OCI-LY7 (cell line): Measurements from ENCODE around the gene KLF18. TPM values are rescaled to one million over a fixed set of nuclear protein-coding genes. Genes with fewer than 3 reads are reported as not detected.

Source experiments
- Bru-seq: library from RNA; stranded (reverse); fragments of 400-500 nt; gene quantifications from one replicate; lab custom pipeline; 2021; lab: Mats Ljungman, UMichigan
- BruChase-seq, 2 experiments: library from RNA; stranded (reverse); fragments of 400-500 nt; gene quantifications; one replicate each; lab custom pipeline; 2021; lab: Mats Ljungman, UMichigan
- BruUV-seq: library from RNA; stranded (reverse); fragments of 400-500 nt; replicated peaks from 2 replicates; lab custom pipeline; 2021; lab: Mats Ljungman, UMichigan
- CTCF ChIA-PET: fragments of 300-600 bp; sonication (Branson Sonifier 250); formaldehyde crosslinking; loops from one replicate; lab custom pipeline; 2022; ENCODE audit warnings: antibody characterized with exemption; ENCODE audit not compliant: unreplicated experiment; lab: Charles Lee
- POLR2A ChIA-PET: fragments of 300-600 bp; sonication (Branson Sonifier 250); formaldehyde crosslinking; loops from one replicate; lab custom pipeline; 2022; ENCODE audit warnings: antibody characterized with exemption; lab: Charles Lee
- DNase-seq: peaks from one replicate; pipeline ENCODE4 v3.0.0-alpha.2; 2015; ENCODE audit warnings: low spot score
- H2AFZ ChIP-seq: fragments of 200-600 bp; sonication (generic), shearing (Covaris generic); 2 replicates; pipeline ENCODE4 v1.6.1; 2014; ENCODE audit warnings: mild to moderate bottlenecking, antibody characterized with exemption, low read length, moderate library complexity
- H3K27ac ChIP-seq: fragments of 200-600 bp; sonication (generic); 2 replicates; pipeline ENCODE4 v1.5.1; 2014; ENCODE audit warnings: mixed run types, low read depth, mild to moderate bottlenecking, moderate library complexity, low read length, inconsistent platforms; ENCODE audit not compliant: poor library complexity, severe bottlenecking
- H3K36me3 ChIP-seq: fragments of 200-600 bp; sonication (generic); 2 replicates; pipeline ENCODE4 v1.6.1; 2014; ENCODE audit warnings: mild to moderate bottlenecking, antibody characterized with exemption, low read length, moderate library complexity, mixed read lengths; ENCODE audit not compliant: insufficient read depth
- H3K4me1 ChIP-seq: fragments of 200-600 bp; sonication (generic); 2 replicates; pipeline ENCODE4 v1.5.1; 2014; ENCODE audit warnings: mild to moderate bottlenecking, low read length; ENCODE audit not compliant: insufficient read depth, poor library complexity, severe bottlenecking
- H3K4me2 ChIP-seq: fragments of 200-600 bp; sonication (generic); 2 replicates; pipeline ENCODE4 v1.6.1; 2014; ENCODE audit warnings: mild to moderate bottlenecking, low read length
- H3K4me3 ChIP-seq: fragments of 200-600 bp; sonication (generic); 2 replicates; pipeline ENCODE4 v1.5.1; 2014; ENCODE audit warnings: mild to moderate bottlenecking, low read depth, low read length; ENCODE audit not compliant: poor library complexity, severe bottlenecking
- H3K79me2 ChIP-seq: fragments of 200-600 bp; sonication (generic); 2 replicates; pipeline ENCODE4 v1.6.1; 2016; ENCODE audit warnings: low read depth, mild to moderate bottlenecking, low read length, moderate library complexity, mixed read lengths; ENCODE audit not compliant: insufficient read depth
- H3K9me2 ChIP-seq: fragments of 200-600 bp; sonication (generic); 2 replicates; pipeline ENCODE4 v1.6.1; 2016; ENCODE audit warnings: mild to moderate bottlenecking, low read length, mixed read lengths; ENCODE audit not compliant: insufficient read depth
- H3K9me3 ChIP-seq: fragments of 200-600 bp; sonication (generic); 2 replicates; pipeline ENCODE4 v1.6.1; 2014; ENCODE audit warnings: mild to moderate bottlenecking, mixed run types, low read length, mixed read lengths
- H4K20me1 ChIP-seq: fragments of 200-600 bp; sonication (generic); 2 replicates; pipeline ENCODE4 v1.6.1; 2014; ENCODE audit warnings: mild to moderate bottlenecking, antibody characterized with exemption, low read length, moderate library complexity, mixed read lengths; ENCODE audit not compliant: insufficient read depth
- EZH2phosphoT487 ChIP-seq: fragments of 200-600 bp; sonication (generic); IDR thresholded peaks from 2 replicates; pipeline ENCODE4 v1.6.1; 2018; ENCODE audit warnings: low read depth, borderline replicate concordance, mild to moderate bottlenecking, mixed run types, antibody characterized with exemption, low read length, moderate library complexity, mixed read lengths
- intact Hi-C: fragments of 100-400 bp; cut with micrococcal nuclease; formaldehyde crosslinking; loops from one replicate; pipeline ENCODE4 v1.10.0; 2022; ENCODE audit not compliant: unreplicated experiment
- long read RNA-seq: library from polyadenylated mRNA; stranded (forward); transcript quantifications from one replicate; pipeline ENCODE4 v2.0.0, GENCODE V29; 2022
- total RNA-seq, 2 experiments: library from RNA; depleted of rRNA in 1 of 2; stranded (reverse); fragments of >200 nt in 1 of 2; shearing (Covaris generic) in 1 of 2; gene quantifications; 2 replicates each; pipeline ENCODE4 v1.2.3, GENCODE V29; 2014 to 2022
- TF ChIP-seq, protein P1 (sequence below): fragments of 200-600 bp; sonication (generic); conservative IDR thresholded peaks from 2 replicates; pipeline ENCODE4 v1.5.1; 2014; ENCODE audit warnings: mild to moderate bottlenecking, antibody characterized with exemption, low read length, moderate library complexity, mixed read lengths

KLF18 gene
- total RNA-seq (2014; rRNA removed; shearing (Covaris generic)), result not detected in 2 replicates
- not detected in 2 replicates for total RNA-seq (2022)
- Bru-seq, nascent RNA, result not detected
- BruChase-seq, experiment 1, labeled RNA remaining after a 6-hour chase, result not detected
- not detected for BruChase-seq, experiment 2, labeled RNA remaining after a 2-hour chase
- long read RNA-seq, result 0 reads

DNA sequence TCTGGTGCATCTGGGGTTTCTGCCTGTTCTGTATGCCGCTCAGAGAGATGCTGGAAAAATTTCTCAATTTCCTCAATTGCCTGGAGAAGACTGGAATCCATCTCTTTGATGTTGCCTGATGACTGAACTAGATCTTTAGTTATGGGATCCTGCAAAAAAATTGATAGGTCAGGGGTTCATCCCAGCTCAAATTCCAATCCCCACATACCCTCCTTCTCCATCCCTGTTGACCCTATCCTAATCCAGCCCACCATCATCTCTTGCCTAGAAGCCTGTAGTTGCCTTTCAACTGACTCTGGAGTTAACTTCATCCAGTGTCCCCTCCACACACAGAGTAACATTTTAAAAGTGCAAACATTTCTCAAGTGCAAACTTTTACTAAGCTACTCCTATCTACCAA is at the start of gene KLF18:
Gene KLF18 (minus strand): TSS at position 101 of the 400 bp plus-strand sequence. CDS start 0 bp downstream, at position 101.
- intact Hi-C loops, result no loop called here
- H2AFZ ChIP-seq, result no peak within 1 kb of the TSS
- H3K36me3 ChIP-seq, result no peaks in the 10 kb centered on the region
- no peaks in the 10 kb centered on the region for H3K9me2 ChIP-seq
- no peak within 1 kb of the TSS for H3K4me3 ChIP-seq
- no peak within 1 kb of the TSS for H3K4me2 ChIP-seq
- ChIA-PET POLR2A (no interaction called here), CTCF (no interaction called here)
- no peaks in the 10 kb centered on the region for H4K20me1 ChIP-seq
- no TSS peak for BruUV-seq
- TF ChIP-seq, protein P1, sequence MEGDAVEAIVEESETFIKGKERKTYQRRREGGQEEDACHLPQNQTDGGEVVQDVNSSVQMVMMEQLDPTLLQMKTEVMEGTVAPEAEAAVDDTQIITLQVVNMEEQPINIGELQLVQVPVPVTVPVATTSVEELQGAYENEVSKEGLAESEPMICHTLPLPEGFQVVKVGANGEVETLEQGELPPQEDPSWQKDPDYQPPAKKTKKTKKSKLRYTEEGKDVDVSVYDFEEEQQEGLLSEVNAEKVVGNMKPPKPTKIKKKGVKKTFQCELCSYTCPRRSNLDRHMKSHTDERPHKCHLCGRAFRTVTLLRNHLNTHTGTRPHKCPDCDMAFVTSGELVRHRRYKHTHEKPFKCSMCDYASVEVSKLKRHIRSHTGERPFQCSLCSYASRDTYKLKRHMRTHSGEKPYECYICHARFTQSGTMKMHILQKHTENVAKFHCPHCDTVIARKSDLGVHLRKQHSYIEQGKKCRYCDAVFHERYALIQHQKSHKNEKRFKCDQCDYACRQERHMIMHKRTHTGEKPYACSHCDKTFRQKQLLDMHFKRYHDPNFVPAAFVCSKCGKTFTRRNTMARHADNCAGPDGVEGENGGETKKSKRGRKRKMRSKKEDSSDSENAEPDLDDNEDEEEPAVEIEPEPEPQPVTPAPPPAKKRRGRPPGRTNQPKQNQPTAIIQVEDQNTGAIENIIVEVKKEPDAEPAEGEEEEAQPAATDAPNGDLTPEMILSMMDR, result no peak
- no peak for TF ChIP-seq EZH2phosphoT487
- no peak within 1 kb of the TSS for H3K27ac ChIP-seq
- no peaks in the 10 kb centered on the region for H3K4me1 ChIP-seq
- H3K79me2 ChIP-seq, result no peaks in the 10 kb centered on the region
- peaks cover 12% of the 10 kb centered on the region; the same call in 1 of the 2 replicates for H3K9me3 ChIP-seq
- no peak for DNase-seq

DNA sequence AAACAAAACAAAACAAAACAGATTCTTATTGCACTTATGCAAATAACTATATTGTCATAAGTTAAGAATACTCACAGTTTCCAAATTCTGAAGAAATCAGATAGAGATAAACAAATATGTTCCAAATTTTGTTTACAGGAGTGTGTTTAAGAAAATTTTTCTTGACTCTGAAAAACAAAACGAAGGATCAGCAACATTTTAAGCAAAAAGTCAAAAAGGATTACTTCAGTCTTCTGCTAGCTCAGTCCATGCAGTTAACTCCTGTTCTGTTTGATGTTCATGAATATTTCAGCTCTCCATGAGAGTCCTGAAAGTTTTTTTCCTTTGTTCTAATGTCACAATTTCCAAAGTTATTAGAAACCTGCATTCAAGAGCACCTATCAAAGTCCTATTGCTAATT is 33.2 kb upstream of the KLF18 start:
- intact Hi-C loops, result no loop called here
- no peak overlapping the region for H3K27ac ChIP-seq
- H4K20me1 ChIP-seq, result no peaks in the 10 kb centered on the region
- H3K9me2 ChIP-seq, result no peaks in the 10 kb centered on the region
- H3K4me3 ChIP-seq, result no peak overlapping the region
- peaks cover 24% of the 10 kb centered on the region for H3K9me3 ChIP-seq
- CTCF ChIA-PET, result no interaction called here
- POLR2A ChIA-PET, result no interaction called here
- H3K4me2 ChIP-seq, result no peak overlapping the region
- H2AFZ ChIP-seq, result no peak overlapping the region
- TF ChIP-seq, protein P1, result no peak
- TF ChIP-seq EZH2phosphoT487, result no peak
- H3K79me2 ChIP-seq, result no peaks in the 10 kb centered on the region
- H3K4me1 ChIP-seq, result no peaks in the 10 kb centered on the region
- DNase-seq, result peak; percentile 3
- no TSS peak for BruUV-seq
- no peaks in the 10 kb centered on the region for H3K36me3 ChIP-seq

DNA sequence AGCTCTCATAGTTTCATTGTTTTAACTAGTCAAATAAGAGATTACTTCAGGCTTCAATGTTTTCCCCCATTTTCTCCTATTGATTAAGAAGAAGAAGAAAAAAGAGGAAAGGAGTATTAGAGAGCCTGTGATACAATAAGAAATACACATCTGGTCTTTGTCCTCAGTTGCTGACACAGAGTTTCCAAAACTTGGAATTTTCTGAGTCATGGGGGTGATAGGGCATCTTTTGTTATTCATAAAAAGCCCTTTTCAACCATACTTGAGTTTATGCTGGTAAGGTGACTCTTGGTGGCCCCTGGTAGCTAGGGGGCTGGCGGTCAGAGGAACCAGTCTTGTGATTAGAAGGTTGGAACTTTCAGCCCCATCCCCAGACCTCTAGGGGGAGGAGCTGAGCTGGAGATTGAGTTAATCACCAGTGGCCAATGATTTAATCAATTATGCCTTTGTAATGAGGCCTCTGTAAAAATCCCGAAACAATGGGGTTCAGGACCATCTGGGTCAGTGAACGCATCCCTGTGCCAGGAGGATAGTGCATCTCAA is 28.9 kb upstream of the KLF18 start:
- POLR2A ChIA-PET, result interaction anchor here (0.5 kb wide), 1 partner anchor 1630 kb away, joined by 4 read pairs; no protein-coding TSS in a partner anchor
- Histone ChIP-seq H3K4me2 (no peak overlapping the region), H3K9me2 (no peaks in the 10 kb centered on the region), H3K36me3 (no peaks in the 10 kb centered on the region), H3K27ac (no peak overlapping the region), H3K4me3 (no peak overlapping the region), H2AFZ (no peak overlapping the region), H3K79me2 (no peaks in the 10 kb centered on the region), H3K4me1 (no peaks in the 10 kb centered on the region), H3K9me3 (peaks cover 16% of the 10 kb centered on the region), H4K20me1 (no peaks in the 10 kb centered on the region)
- TF ChIP-seq, protein P1, result peak; percentile 31; the same call in 1 of the 2 replicates
- no peak for TF ChIP-seq EZH2phosphoT487
- no peak for DNase-seq
- CTCF ChIA-PET, result no interaction called here
- intact Hi-C loops, result no loop called here
- no TSS peak for BruUV-seq
